Cardiac muscle cell (in vitro differentiated cells and primary cell): ENCODE data around the gene SLA2. TPM values are rescaled to one million over a fixed set of nuclear protein-coding genes. Genes with fewer than 3 reads are reported as not detected.
"Not testable (repeated sequence)": the region's sequence is repeated elsewhere in the genome, so short reads cannot be mapped to it uniquely, and the experiment has no call there.

Experiments
- DNase-seq, 2 donors: peaks; one replicate each; pipeline versions ENCODE4 v3.0.0 to v3.0.0-alpha.2; 2010 to 2017; ENCODE audit warnings: low read depth in 1 of 2, low spot score in 1 of 2
- H3K27ac ChIP-seq: fragments of 200-600 bp; sonication (generic); 2 replicates; pipeline ENCODE4 v1.5.1; 2016
- H3K27me3 ChIP-seq: fragments of 200-600 bp; sonication (generic); 2 replicates; pipeline ENCODE4 v1.6.0; 2016; ENCODE audit warnings: control low read depth
- H3K36me3 ChIP-seq: fragments of 200-600 bp; sonication (generic); 2 replicates; pipeline ENCODE4 v1.5.1; 2016; ENCODE audit warnings: control low read depth
- H3K4me1 ChIP-seq: fragments of 200-600 bp; sonication (generic); 2 replicates; pipeline ENCODE4 v1.8.1; 2017; ENCODE audit warnings: low read depth, mild to moderate bottlenecking, mixed run types
- H3K4me3 ChIP-seq: fragments of 200-600 bp; sonication (generic); 2 replicates; pipeline ENCODE4 v1.5.1; 2016; ENCODE audit warnings: mild to moderate bottlenecking
- H3K9me3 ChIP-seq: fragments of 200-600 bp; sonication (generic); 2 replicates; pipeline ENCODE4 v1.5.1; 2017; ENCODE audit warnings: low read depth, mild to moderate bottlenecking, control low read depth
- polyA plus RNA-seq: library from polyadenylated mRNA; unstranded; fragments of >200 nt; fragmentation: Nextera tagmentation; extraction: Ambion mirVana; gene quantifications from 2 replicates; pipeline ENCODE4 v1.2.1, GENCODE V29; 2016
- total RNA-seq: library from RNA; depleted of rRNA; stranded (reverse); fragments of >200 nt; gene quantifications from 2 replicates; pipeline ENCODE4 v1.2.3, GENCODE V29; 2016
- TF ChIP-seq, protein P1 (sequence below): IDR thresholded peaks from 2 replicates; pipeline ENCODE4 v1.5.1; 2012; ENCODE audit warnings: low read depth, mild to moderate bottlenecking, low read length

SLA2 gene
- total and polyA plus RNA-seq, 2 experiments from 2014 or later = 0.21 TPM; not detected in 1

DNA sequence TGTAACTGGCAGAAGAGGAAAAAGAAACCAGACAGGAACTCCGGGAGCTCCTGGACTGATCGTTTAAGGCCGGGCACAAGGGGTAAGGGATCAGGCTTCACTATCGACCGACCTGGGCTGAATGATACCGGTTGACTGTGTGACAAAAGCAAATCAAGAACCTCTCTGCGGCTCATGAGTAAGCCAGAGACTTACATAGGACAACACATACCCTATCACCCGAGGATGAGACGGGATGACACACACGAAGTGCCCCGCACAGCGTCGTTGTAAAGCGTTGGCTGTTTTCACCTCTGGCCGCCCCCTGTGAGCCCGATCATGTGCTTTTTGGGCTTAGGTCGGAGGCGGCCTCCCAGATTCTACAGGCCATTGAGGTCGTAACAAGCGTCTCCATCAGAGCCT, 73.3 kb downstream of the SLA2 start:
- no peaks in the 10 kb centered on the region for H3K27me3 ChIP-seq
- TF ChIP-seq, protein P1, sequence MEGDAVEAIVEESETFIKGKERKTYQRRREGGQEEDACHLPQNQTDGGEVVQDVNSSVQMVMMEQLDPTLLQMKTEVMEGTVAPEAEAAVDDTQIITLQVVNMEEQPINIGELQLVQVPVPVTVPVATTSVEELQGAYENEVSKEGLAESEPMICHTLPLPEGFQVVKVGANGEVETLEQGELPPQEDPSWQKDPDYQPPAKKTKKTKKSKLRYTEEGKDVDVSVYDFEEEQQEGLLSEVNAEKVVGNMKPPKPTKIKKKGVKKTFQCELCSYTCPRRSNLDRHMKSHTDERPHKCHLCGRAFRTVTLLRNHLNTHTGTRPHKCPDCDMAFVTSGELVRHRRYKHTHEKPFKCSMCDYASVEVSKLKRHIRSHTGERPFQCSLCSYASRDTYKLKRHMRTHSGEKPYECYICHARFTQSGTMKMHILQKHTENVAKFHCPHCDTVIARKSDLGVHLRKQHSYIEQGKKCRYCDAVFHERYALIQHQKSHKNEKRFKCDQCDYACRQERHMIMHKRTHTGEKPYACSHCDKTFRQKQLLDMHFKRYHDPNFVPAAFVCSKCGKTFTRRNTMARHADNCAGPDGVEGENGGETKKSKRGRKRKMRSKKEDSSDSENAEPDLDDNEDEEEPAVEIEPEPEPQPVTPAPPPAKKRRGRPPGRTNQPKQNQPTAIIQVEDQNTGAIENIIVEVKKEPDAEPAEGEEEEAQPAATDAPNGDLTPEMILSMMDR = no peak
- peak; percentile 28 to 36 for DNase-seq
- no peaks in the 10 kb centered on the region for H3K9me3 ChIP-seq
- no peaks in the 10 kb centered on the region for H3K36me3 ChIP-seq
- peaks cover 29% of the 10 kb centered on the region for H3K4me1 ChIP-seq
- H3K4me3 ChIP-seq = peak overlapping the region; percentile 31
- H3K27ac ChIP-seq = peak overlapping the region; percentile 96

DNA sequence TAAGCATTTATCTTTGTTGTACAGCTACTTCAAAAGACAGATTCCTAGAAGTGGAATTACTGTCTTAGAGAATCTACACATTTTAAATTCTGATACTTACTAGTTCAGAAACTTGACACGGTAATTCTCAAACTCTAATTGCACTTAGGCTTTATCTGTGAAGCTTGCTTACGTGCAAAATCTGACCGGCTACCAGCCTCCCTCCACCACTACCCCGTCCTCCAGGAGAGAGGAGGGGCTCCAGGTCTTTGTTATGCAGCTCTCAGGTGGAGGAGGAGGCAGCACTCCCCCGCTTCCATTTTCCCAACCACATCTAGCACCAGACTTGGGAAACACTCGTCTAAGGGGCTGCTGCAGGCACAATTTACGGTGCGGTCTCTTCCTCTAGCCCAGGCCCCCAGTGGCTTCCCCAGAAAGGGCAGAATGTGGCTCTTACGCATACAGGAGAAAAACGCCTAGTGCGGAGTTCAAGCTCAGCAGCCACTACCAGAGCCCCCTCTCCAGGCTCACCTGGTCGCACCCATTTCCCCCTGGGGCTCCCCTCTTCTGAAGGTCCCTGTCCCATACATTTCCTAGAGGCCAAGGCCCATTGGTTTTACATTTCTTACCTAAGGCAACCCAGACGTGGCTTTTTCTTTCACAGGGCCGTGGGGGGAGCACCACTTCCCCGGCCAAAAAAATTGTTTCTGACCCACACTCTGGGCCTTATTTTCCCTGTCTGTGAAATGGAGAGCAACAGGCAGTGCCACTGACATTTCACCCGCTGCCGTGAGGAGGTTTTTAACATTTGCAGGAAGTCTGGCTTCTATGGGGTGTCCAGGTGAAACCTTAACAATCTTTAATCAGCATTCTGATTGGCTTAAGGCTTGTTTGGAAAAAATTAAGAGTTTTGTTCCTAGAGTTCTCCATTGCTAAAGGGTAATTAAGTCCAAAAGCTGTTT, 74.2 kb downstream of the SLA2 start:
- TF ChIP-seq, protein P1 = no peak
- peak overlapping the region; percentile 96 for H3K27ac ChIP-seq
- H3K4me1 ChIP-seq = peaks cover 29% of the 10 kb centered on the region
- peak in 1 of 2 donors; percentile 78 for DNase-seq
- no peaks in the 10 kb centered on the region for H3K9me3 ChIP-seq
- no peaks in the 10 kb centered on the region for H3K27me3 ChIP-seq
- H3K4me3 ChIP-seq = peak overlapping the region; percentile 31
- H3K36me3 ChIP-seq = no peaks in the 10 kb centered on the region

DNA sequence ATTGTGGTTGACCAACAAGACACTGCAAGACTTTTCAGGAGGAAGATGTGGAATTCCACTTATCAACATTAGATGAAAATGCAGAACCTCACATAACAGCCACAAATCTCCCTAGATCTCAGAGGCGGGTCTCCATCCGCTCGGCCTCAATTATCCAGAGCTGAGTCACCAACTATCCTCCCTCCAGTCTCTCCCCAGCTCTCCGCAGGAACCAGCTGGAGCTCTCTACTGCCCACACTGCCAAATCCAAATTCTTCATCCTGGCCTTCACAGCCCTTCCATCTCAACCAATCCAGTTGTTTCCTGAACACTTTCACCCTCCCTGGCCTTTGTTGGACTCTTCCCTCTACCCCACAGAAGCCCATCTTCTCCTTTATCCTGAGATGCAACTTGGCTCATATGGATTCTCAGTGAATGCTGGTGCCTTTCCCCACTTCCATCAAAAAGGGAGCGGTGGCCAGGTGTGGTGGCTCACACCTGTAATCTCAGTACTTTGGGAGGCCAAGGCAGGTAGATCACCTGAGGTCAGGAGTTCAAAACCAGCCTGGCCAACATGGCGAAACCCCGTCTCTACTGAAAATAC, 76.1 kb downstream of the SLA2 start:
- peaks cover 19% of the 10 kb centered on the region for H3K4me1 ChIP-seq
- no peaks in the 10 kb centered on the region for H3K27me3 ChIP-seq
- no peaks in the 10 kb centered on the region for H3K9me3 ChIP-seq
- TF ChIP-seq, protein P1 = no peak
- H3K36me3 ChIP-seq = no peaks in the 10 kb centered on the region
- no peak overlapping the region for H3K4me3 ChIP-seq
- peak in 1 of 2 donors; percentile 73 for DNase-seq
- H3K27ac ChIP-seq = no peak overlapping the region

DNA sequence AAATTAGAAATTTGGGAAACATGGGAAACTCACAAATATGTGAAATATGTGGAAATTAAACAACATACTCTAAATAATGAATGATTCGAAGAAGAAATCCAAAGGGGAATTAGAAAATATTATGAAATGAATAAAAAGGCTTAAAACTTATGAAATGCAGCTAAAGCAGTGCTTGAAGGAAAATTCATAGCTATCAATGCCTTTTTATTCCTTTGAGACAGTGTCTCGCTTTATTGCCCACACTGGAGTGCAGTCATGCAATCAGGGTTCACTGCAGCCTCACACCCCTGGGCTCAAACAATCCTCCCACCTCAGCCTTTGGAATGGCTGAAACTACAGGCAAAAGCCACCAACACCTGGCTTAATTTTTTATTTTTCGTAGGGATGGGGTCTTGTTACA, 80.5 kb downstream of the SLA2 start:
- Histone ChIP-seq H3K4me1 (no peaks in the 10 kb centered on the region), H3K27me3 (no peaks in the 10 kb centered on the region), H3K36me3 (no peaks in the 10 kb centered on the region), H3K27ac (no peak overlapping the region), H3K9me3 (no peaks in the 10 kb centered on the region), H3K4me3 (no peak overlapping the region)
- TF ChIP-seq, protein P1 = no peak
- DNase-seq = no peak

DNA sequence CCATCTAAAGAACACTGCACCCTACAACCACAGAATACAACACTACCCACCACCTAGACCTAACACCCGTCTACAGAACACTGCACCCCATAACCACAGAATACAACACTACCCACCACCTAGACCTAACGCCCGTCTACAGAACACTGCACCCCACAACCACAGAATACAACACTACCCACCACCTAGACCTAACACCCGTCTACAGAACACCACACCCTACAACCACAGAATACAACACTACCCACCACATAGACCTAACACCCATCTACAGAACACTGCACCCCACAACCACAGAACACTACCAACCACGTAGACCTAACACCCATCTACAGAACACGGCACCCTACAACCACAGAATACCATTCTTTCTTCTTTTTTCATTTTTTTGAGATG, 81.3 kb downstream of the SLA2 start:
- not testable (repeated sequence) for H3K27ac ChIP-seq, H3K4me3 ChIP-seq, H3K36me3 ChIP-seq, H3K4me1 ChIP-seq, H3K9me3 ChIP-seq, H3K27me3 ChIP-seq, DNase-seq

DNA sequence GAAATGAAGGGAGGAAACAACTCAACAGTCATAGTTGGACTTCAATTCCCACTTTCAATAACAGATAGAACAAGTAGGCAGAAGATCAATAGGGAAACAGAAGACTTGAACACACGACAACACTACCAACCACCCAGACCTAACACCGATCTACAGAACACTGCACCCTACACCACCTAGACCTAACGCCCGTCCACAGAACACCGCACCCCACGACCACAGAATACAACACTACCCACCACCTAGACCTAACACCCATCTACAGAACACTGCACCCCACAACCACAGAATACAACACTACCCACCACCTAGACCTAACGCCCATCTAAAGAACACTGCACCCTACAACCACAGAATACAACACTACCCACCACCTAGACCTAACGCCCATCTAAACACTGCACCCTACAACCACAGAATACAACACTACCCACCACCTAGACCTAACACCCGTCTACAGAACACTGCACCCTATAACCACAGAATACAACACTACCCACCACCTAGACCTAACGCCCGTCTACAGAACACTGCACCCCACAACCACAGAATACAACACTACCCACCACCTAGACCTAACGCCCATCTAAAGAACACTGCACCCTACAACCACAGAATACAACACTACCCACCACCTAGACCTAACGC, 81.8 kb downstream of the SLA2 start:
- not testable (repeated sequence) for H3K4me3 ChIP-seq, DNase-seq, H3K27ac ChIP-seq, H3K27me3 ChIP-seq, H3K9me3 ChIP-seq, H3K4me1 ChIP-seq, H3K36me3 ChIP-seq
